CD4-positive, CD25-positive, alpha-beta regulatory T cell (primary cell): ENCODE results near the gene FGGY. TPM values are rescaled to one million over a fixed set of nuclear protein-coding genes. Genes with fewer than 3 reads are reported as not detected.

Experiments used
- ATAC-seq, 2 donors: fragments of 150-1000 bp; cut with Tn5 transposase; one replicate each; pipeline ENCODE4 v1.10.0; 2021; ENCODE audit warnings: low read depth in 2 of 2, moderate number of reproducible peaks in 2 of 2, moderate library complexity in 1 of 2
- DNase-seq, 3 donors: peaks; one replicate each; pipeline versions ENCODE4 v3.0.0 to v3.0.0-alpha.2; 2012 to 2022; ENCODE audit warnings: mixed read lengths in 1 of 3
- H3K27ac ChIP-seq: one replicate; pipeline ENCODE4 v1.7.0; 2013; ENCODE audit warnings: mild to moderate bottlenecking, low read length; ENCODE audit not compliant: insufficient read depth, poor library complexity, severe bottlenecking
- H3K27me3 ChIP-seq: one replicate; pipeline ENCODE4 v1.7.0; 2013; ENCODE audit warnings: low read length; ENCODE audit not compliant: control insufficient read depth, insufficient read depth
- H3K36me3 ChIP-seq: one replicate; pipeline ENCODE4 v1.7.0; 2013; ENCODE audit warnings: mild to moderate bottlenecking, low read length, moderate library complexity; ENCODE audit not compliant: control insufficient read depth, insufficient read depth
- H3K4me1 ChIP-seq: 2 replicates; pipeline ENCODE4 v1.7.0; 2013; ENCODE audit warnings: mild to moderate bottlenecking, low read length; ENCODE audit not compliant: insufficient read depth, control insufficient read depth, poor library complexity, severe bottlenecking
- H3K4me3 ChIP-seq: one replicate; pipeline ENCODE4 v1.7.0; 2013; ENCODE audit warnings: low read depth, mild to moderate bottlenecking, low read length, moderate library complexity
- H3K9me3 ChIP-seq, 2 experiments: 1 replicate in 1 of 2; 2 replicates in 1 of 2; pipeline ENCODE4 v1.7.0; 2013; ENCODE audit warnings: low read length in 2 of 2, mild to moderate bottlenecking in 1 of 2, moderate library complexity in 1 of 2; ENCODE audit not compliant: control insufficient read depth in 2 of 2
- H3K27ac Mint-ChIP-seq, 3 donors: one replicate each; pipeline ENCODE4 v1.8.0; 2020 to 2022; ENCODE audit warnings: mild to moderate bottlenecking in 3 of 3, mixed read lengths in 3 of 3, moderate library complexity in 2 of 3
- H3K27me3 Mint-ChIP-seq: one replicate; pipeline ENCODE4 v1.8.0; 2022; ENCODE audit warnings: mild to moderate bottlenecking, mixed read lengths
- H3K36me3 Mint-ChIP-seq: one replicate; pipeline ENCODE4 v1.8.0; 2020; ENCODE audit warnings: mixed read lengths
- H3K4me1 Mint-ChIP-seq, 4 donors: one replicate each; pipeline ENCODE4 v1.8.0; 2020 to 2022; ENCODE audit warnings: mixed read lengths in 4 of 4, mild to moderate bottlenecking in 1 of 4
- H3K4me3 Mint-ChIP-seq, 4 donors: one replicate each; pipeline ENCODE4 v1.8.0; 2020 to 2022; ENCODE audit warnings: mild to moderate bottlenecking in 4 of 4, mixed read lengths in 4 of 4, moderate library complexity in 3 of 4
- H3K9me3 Mint-ChIP-seq, 7 donors: one replicate each; pipeline ENCODE4 v1.8.0; 2020 to 2022; ENCODE audit warnings: mixed read lengths in 7 of 7, mild to moderate bottlenecking in 3 of 7, moderate library complexity in 2 of 7
- polyA plus RNA-seq, 4 donors: library from polyadenylated mRNA; unstranded; fragments of 300-500 nt; fragmentation: Illumina TruSeq; gene quantifications; one replicate each; pipeline ENCODE4 v1.2.3, GENCODE V29; 2021
- total RNA-seq: library from RNA; stranded (reverse); gene quantifications from one replicate; pipeline ENCODE4 v1.2.3, GENCODE V29; 2022

FGGY gene
- total and polyA plus RNA-seq, 5 donors from 2014 or later = 1.9 to 7.7 (median 4.5) TPM

GRCh38 chr1:59669752-59670312 lies 372.9 kb downstream of the FGGY start:
- H3K4me1 ChIP-seq = no peaks in the 10 kb centered on the region
- ATAC-seq (no peak), DNase-seq (no peak)
- Mint-ChIP-seq H3K27ac (no peak overlapping the region), H3K9me3 (peaks cover 0 to 2% (median 0%) of the 10 kb centered on the region in 7 donors), H3K27me3 (no peaks in the 10 kb centered on the region), H3K4me3 (no peak overlapping the region), H3K36me3 (no peaks in the 10 kb centered on the region), H3K4me1 (peaks cover 0 to 2% (median 0%) of the 10 kb centered on the region in 4 donors)
- no peaks in the 10 kb centered on the region for H3K36me3 ChIP-seq
- no peak overlapping the region for H3K4me3 ChIP-seq
- H3K9me3 ChIP-seq = no peaks in the 10 kb centered on the region
- no peaks in the 10 kb centered on the region for H3K27me3 ChIP-seq
- H3K27ac ChIP-seq = no peak overlapping the region

GRCh38 chr1:59670662-59671061 lies 373.8 kb downstream of the FGGY start:
- Histone ChIP-seq H3K27ac (no peak overlapping the region), H3K36me3 (no peaks in the 10 kb centered on the region), H3K4me3 (no peak overlapping the region), H3K9me3 (no peaks in the 10 kb centered on the region), H3K27me3 (no peaks in the 10 kb centered on the region), H3K4me1 (no peaks in the 10 kb centered on the region)
- no peak for DNase-seq
- ATAC-seq = no peak
- peaks cover 0 to 2% (median 0%) of the 10 kb centered on the region in 4 donors for H3K4me1 Mint-ChIP-seq
- H3K36me3 Mint-ChIP-seq = no peaks in the 10 kb centered on the region
- H3K27me3 Mint-ChIP-seq = no peaks in the 10 kb centered on the region
- H3K9me3 Mint-ChIP-seq = peaks cover 0 to 2% (median 0%) of the 10 kb centered on the region in 7 donors
- H3K4me3 Mint-ChIP-seq = no peak overlapping the region
- no peak overlapping the region for H3K27ac Mint-ChIP-seq

- DNase-seq (no peak), ATAC-seq (no peak)
- H3K36me3 ChIP-seq = no peaks in the 10 kb centered on the region
- H3K9me3 Mint-ChIP-seq = peaks cover 0 to 2% (median 0%) of the 10 kb centered on the region in 7 donors
- no peak overlapping the region for H3K4me3 ChIP-seq
- H3K9me3 ChIP-seq = no peaks in the 10 kb centered on the region
- H3K4me1 ChIP-seq = no peaks in the 10 kb centered on the region
- H3K36me3 Mint-ChIP-seq = no peaks in the 10 kb centered on the region
- no peak overlapping the region for H3K27ac Mint-ChIP-seq
- no peak overlapping the region for H3K4me3 Mint-ChIP-seq
- H3K27ac ChIP-seq = no peak overlapping the region
- no peaks in the 10 kb centered on the region for H3K27me3 ChIP-seq
- H3K27me3 Mint-ChIP-seq = no peaks in the 10 kb centered on the region
- peaks cover 0 to 2% (median 0%) of the 10 kb centered on the region in 4 donors for H3K4me1 Mint-ChIP-seq
Observed at GRCh38 chr1:59671066-59671952, 374.4 kb downstream of the FGGY start.

- no peaks in the 10 kb centered on the region for H3K9me3 ChIP-seq
- DNase-seq (no peak), ATAC-seq (no peak)
- Mint-ChIP-seq H3K4me1 (peaks cover 0 to 2% (median 0%) of the 10 kb centered on the region in 4 donors), H3K36me3 (no peaks in the 10 kb centered on the region), H3K9me3 (peaks cover 0 to 2% (median 0%) of the 10 kb centered on the region in 7 donors), H3K27ac (no peak overlapping the region), H3K4me3 (no peak overlapping the region), H3K27me3 (no peaks in the 10 kb centered on the region)
- no peaks in the 10 kb centered on the region for H3K36me3 ChIP-seq
- no peaks in the 10 kb centered on the region for H3K27me3 ChIP-seq
- no peak overlapping the region for H3K4me3 ChIP-seq
- no peak overlapping the region for H3K27ac ChIP-seq
- H3K4me1 ChIP-seq = no peaks in the 10 kb centered on the region
Observed at GRCh38 chr1:59671953-59672305, 375.0 kb downstream of the FGGY start.

- Mint-ChIP-seq H3K4me1 (peaks cover 0 to 2% (median 0%) of the 10 kb centered on the region in 4 donors), H3K4me3 (no peak overlapping the region), H3K27me3 (no peaks in the 10 kb centered on the region), H3K36me3 (no peaks in the 10 kb centered on the region), H3K9me3 (peaks cover 0 to 2% (median 0%) of the 10 kb centered on the region in 7 donors), H3K27ac (no peak overlapping the region)
- H3K36me3 ChIP-seq = no peaks in the 10 kb centered on the region
- no peak overlapping the region for H3K27ac ChIP-seq
- DNase-seq (no peak), ATAC-seq (no peak)
- H3K4me3 ChIP-seq = no peak overlapping the region
- no peaks in the 10 kb centered on the region for H3K4me1 ChIP-seq
- no peaks in the 10 kb centered on the region for H3K9me3 ChIP-seq
- no peaks in the 10 kb centered on the region for H3K27me3 ChIP-seq
Observed at GRCh38 chr1:59672851-59673572, 376.1 kb downstream of the FGGY start.

- H3K36me3 Mint-ChIP-seq = no peaks in the 10 kb centered on the region
- no peaks in the 10 kb centered on the region for H3K4me1 ChIP-seq
- no peaks in the 10 kb centered on the region for H3K9me3 ChIP-seq
- no peak overlapping the region for H3K27ac Mint-ChIP-seq
- peaks cover 0 to 2% (median 0%) of the 10 kb centered on the region in 4 donors for H3K4me1 Mint-ChIP-seq
- H3K4me3 Mint-ChIP-seq = no peak overlapping the region
- H3K27me3 ChIP-seq = no peaks in the 10 kb centered on the region
- H3K9me3 Mint-ChIP-seq = peaks cover 0 to 2% (median 0%) of the 10 kb centered on the region in 7 donors
- no peaks in the 10 kb centered on the region for H3K27me3 Mint-ChIP-seq
- ATAC-seq (no peak), DNase-seq (no peak)
- H3K4me3 ChIP-seq = no peak overlapping the region
- H3K27ac ChIP-seq = no peak overlapping the region
- no peaks in the 10 kb centered on the region for H3K36me3 ChIP-seq
Observed at GRCh38 chr1:59673573-59674450, 376.9 kb downstream of the FGGY start.

- Mint-ChIP-seq H3K4me1 (peaks cover 0 to 2% (median 0%) of the 10 kb centered on the region in 4 donors), H3K9me3 (peaks cover 0 to 2% (median 0%) of the 10 kb centered on the region in 7 donors), H3K27me3 (no peaks in the 10 kb centered on the region), H3K36me3 (no peaks in the 10 kb centered on the region), H3K4me3 (no peak overlapping the region), H3K27ac (peak overlapping the region in 1 of 3 donors; percentile 15)
- no peak for DNase-seq
- H3K27me3 ChIP-seq = no peaks in the 10 kb centered on the region
- no peak for ATAC-seq
- H3K4me3 ChIP-seq = no peak overlapping the region
- H3K27ac ChIP-seq = no peak overlapping the region
- H3K4me1 ChIP-seq = no peaks in the 10 kb centered on the region
- no peaks in the 10 kb centered on the region for H3K36me3 ChIP-seq
- H3K9me3 ChIP-seq = no peaks in the 10 kb centered on the region
Observed at GRCh38 chr1:59674595-59674994, 377.7 kb downstream of the FGGY start.
